GM10266 (cell line): ENCODE data around the gene EPB41.
A peak's percentile ranks its signal among the peaks of the same experiment; 100 is the strongest.

Experiments
- DNase-seq: peaks from one replicate; pipeline ENCODE4 v3.0.0; 2012; ENCODE audit errors: extremely low spot score
- CTCF ChIP-seq: IDR thresholded peaks from 2 replicates; pipeline ENCODE4 v1.5.1; 2012; ENCODE audit warnings: mild to moderate bottlenecking, low read depth; ENCODE audit not compliant: control insufficient read depth, insufficient read depth; ENCODE audit errors: missing control alignments

The EPB41 gene

DNA sequence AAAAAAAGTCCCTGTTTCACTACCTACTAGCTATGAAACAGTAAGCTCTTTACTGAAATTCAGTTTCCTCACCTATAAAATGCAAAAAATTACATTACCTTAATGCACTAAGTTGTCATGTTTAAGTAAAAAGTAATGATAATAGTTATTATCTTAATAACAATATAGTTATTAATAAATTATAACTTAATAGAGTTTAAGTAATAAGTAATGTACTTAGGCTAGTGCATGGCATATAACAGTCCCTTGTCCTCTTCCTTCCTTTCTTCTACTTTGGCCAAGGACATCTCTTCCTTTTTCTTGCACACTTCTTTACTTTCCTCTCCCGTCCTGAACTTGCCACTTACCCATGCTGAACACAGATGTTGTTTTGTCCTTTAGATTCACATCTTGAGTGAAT lies 200.3 kb downstream of the EPB41 start:
- no peak for DNase-seq
- TF ChIP-seq CTCF = no peak

DNA sequence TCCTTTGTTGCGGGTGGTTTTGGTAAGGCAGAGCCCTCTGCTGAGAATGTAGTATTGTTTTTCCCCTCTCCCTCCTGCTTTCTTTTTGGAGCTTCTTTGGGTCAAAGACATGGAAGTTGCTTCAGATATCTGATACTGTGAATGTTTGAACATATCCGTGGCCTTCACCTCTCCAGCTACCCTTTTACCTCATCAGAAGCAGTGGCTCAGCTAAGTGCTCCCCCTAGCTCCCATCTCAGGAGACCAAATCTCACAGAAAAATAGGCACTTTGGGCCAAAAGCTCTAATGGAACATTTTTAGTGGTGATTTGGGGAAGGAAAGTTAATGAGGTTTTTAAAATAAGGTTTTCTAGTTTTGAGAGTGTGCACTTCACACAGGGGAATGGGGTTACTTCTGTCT lies 203.0 kb downstream of the EPB41 start:
- no peak for DNase-seq
- TF ChIP-seq CTCF = peak; percentile 15

- TF ChIP-seq CTCF = no peak
- no peak for DNase-seq
These were observed 205.0 kb downstream of the EPB41 start for GRCh38 chr1:29119121-29119929.

DNA sequence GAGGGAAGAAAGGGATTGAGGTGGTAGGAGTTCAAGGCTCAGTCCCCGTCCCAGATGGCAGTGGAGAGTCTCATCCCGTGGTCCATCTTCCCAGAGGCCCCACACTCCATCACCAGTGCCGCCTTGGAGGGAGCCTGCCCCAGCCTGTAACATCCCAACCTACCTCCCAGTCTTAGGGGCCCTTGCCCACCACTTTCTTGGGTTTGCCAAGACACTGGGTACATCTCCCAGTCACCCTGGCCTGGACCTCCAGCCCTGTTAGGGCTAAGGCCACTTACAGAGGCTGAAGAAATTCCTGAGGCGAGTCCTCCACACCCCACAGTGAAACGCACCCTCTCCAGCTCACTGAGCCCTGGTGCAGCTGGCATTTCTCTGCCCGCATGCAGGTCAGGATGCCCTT lies 206.0 kb downstream of the EPB41 start:
- TF ChIP-seq CTCF = no peak

DNA sequence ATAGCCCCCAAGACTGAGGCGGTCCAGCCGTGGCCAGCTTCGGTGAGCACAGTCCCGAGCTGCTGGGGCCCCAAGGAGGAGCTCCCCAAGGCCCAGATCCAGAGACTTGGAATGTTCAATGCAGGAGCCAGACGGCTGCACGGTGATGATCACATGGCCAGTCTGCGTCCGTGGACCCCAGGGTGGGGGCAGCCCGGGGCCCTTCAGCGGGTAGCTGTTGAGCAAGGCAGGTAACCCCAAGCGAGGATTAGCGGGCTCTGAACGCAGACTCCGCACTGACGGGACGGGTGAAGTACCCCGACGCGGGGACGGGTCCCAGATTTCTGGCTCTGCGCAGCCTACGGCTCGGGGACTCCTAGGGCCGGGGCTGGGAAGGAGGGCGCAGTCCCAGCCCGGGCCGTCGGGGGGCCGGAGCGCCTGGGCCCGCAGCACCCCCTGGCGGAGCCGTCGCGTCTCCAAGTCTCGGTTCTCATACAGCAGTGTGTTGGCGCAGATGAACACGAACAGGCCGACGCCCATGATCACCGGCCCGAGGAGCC lies 206.6 kb downstream of the EPB41 start:
- TF ChIP-seq CTCF = peak; percentile 46
- DNase-seq = peak; percentile 86

More for the DNA sequence above, 206.0 kb downstream of the EPB41 start:
- DNase-seq = no peak

GRCh38 chr1:29121516-29121935 lies 207.2 kb downstream of the EPB41 start:
- TF ChIP-seq CTCF = peak; percentile 9
- DNase-seq = no peak
